Activated naive CD8-positive, alpha-beta T cell treated with anti-CD3 and anti-CD28 coated beads, Interleukin-2, amount 10 ng/mL, durations not matched to agents 7 days and 5 days (primary cell): Measurements from ENCODE around the gene ESPN. TPM values are rescaled to one million over a fixed set of nuclear protein-coding genes. Genes with fewer than 3 reads are reported as not detected.

Experiments used
- ATAC-seq: fragments of 150-1000 bp; cut with Tn5 transposase; one replicate; pipeline ENCODE4 v1.10.0; 2021; ENCODE audit warnings: low read depth, moderate library complexity
- POLR2A ChIA-PET: fragments of 350-600 bp; sonication (Branson Sonifier 250); formaldehyde crosslinking; loops from one replicate; lab custom pipeline; 2021; ENCODE audit warnings: antibody characterized with exemption; lab: Charles Lee
- DNase-seq: peaks from one replicate; pipeline ENCODE4 v3.0.0; 2021
- H3K27ac Mint-ChIP-seq: one replicate; pipeline ENCODE4 v1.8.0; 2022; ENCODE audit warnings: mild to moderate bottlenecking, mixed read lengths
- H3K27me3 Mint-ChIP-seq: one replicate; pipeline ENCODE4 v1.8.0; 2022; ENCODE audit warnings: mild to moderate bottlenecking, moderate library complexity, mixed read lengths
- H3K36me3 Mint-ChIP-seq: one replicate; pipeline ENCODE4 v1.8.0; 2021; ENCODE audit warnings: mild to moderate bottlenecking, mixed read lengths
- H3K4me1 Mint-ChIP-seq: one replicate; pipeline ENCODE4 v1.8.0; 2021; ENCODE audit warnings: mixed read lengths
- H3K4me3 Mint-ChIP-seq: one replicate; pipeline ENCODE4 v1.8.0; 2022; ENCODE audit warnings: mild to moderate bottlenecking, moderate library complexity, mixed read lengths
- H3K9me3 Mint-ChIP-seq: one replicate; pipeline ENCODE4 v1.8.0; 2021; ENCODE audit warnings: mixed read lengths
- total RNA-seq, 2 experiments: library from RNA; stranded (reverse); gene quantifications; one replicate each; pipeline ENCODE4 v1.2.3, GENCODE V29; 2021

Gene ESPN
- total RNA-seq, 2 experiments from 2014 or later, result 1.7 to 2.6 TPM

DNA sequence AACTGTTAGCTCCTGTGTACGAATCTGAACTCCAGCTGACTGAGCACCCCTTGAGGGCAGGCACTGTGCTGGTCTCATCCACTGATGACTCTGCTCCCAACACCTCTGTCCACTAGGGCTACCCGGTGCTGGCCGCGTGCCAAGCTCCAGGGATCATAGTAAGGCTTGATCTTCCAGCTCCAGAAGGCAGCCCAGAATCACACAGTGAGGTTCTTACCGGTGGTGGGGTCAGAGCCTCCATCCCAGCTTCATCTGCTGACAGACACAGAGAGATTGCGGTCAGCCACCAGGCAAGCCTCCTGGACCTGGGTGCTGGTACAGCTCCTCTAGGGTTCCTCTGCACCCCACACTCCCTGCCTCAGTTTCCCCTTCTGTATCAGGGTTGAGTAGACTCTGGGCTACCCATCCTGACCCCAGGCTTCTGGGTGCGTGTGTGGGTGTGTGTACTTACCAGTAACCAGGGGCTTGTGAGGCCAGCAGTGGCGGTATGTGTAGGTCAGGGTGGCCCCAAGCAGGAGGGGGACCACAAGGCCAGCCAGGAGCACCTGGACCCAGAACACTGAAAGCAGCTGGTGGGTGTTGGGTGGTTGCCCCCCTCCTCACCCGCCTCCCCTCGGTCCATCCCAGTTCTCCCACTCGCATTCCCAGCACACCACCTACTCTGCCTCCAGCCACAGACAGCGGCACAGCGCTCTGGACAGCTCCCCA, 38.0 kb downstream of the ESPN start:
- Mint-ChIP-seq H3K27me3 (peaks cover 15% of the 10 kb centered on the region), H3K4me1 (peaks cover 30% of the 10 kb centered on the region), H3K36me3 (peaks cover 12% of the 10 kb centered on the region), H3K9me3 (no peaks in the 10 kb centered on the region), H3K27ac (no peak overlapping the region), H3K4me3 (peak overlapping the region; percentile 58)
- DNase-seq, result no peak
- no peak for ATAC-seq
- POLR2A ChIA-PET, result no interaction called here

DNA sequence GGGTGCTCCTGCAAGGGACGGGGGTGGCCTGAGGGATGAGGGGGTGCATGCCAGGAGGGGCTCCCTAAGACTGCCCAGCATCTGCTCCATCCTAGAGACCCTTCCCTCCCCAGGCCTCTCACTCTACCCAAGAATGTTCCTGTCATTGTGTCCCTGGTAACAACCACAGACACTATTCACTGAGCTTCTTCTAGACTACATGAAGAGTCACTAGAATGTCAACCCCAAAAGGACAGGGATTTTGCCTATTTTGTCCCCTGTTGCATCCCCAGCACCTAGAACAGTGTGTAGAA, 38.5 kb downstream of the ESPN start:
- no peak for ATAC-seq
- POLR2A ChIA-PET, result interaction anchor here (1.1 kb wide), 1 partner anchor 178 kb away, joined by 3 read pairs; no protein-coding TSS in a partner anchor
- H3K4me3 Mint-ChIP-seq, result no peak overlapping the region
- no peak for DNase-seq
- H3K9me3 Mint-ChIP-seq, result no peaks in the 10 kb centered on the region
- H3K36me3 Mint-ChIP-seq, result peaks cover 12% of the 10 kb centered on the region
- peaks cover 30% of the 10 kb centered on the region for H3K4me1 Mint-ChIP-seq
- no peak overlapping the region for H3K27ac Mint-ChIP-seq
- peaks cover 14% of the 10 kb centered on the region for H3K27me3 Mint-ChIP-seq

DNA sequence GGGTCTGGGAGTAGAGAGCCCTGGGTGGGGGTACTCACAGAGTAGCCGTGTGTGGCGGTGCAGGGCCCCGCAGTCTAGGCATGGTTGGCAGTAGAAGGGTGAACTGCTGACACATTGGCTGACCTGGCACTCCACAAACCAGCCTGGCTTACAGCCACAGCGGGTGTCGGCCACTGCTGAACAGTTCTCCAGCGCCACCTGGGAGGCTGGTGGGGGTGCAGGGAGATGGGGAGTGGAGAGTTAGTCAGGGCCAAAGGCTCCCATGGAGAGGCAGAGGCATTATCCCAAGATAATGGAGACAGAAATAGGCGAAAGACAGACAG, 39.9 kb downstream of the ESPN start:
- Mint-ChIP-seq H3K4me3 (peak overlapping the region; percentile 92), H3K27me3 (peaks cover 5% of the 10 kb centered on the region), H3K9me3 (no peaks in the 10 kb centered on the region), H3K27ac (peak overlapping the region; percentile 60), H3K36me3 (peaks cover 12% of the 10 kb centered on the region), H3K4me1 (peaks cover 27% of the 10 kb centered on the region)
- ATAC-seq, result no peak
- POLR2A ChIA-PET, result interaction anchor here (1.2 kb wide), 1 partner anchor 24 kb away, joined by 5 read pairs; no protein-coding TSS in a partner anchor
- no peak for DNase-seq

DNA sequence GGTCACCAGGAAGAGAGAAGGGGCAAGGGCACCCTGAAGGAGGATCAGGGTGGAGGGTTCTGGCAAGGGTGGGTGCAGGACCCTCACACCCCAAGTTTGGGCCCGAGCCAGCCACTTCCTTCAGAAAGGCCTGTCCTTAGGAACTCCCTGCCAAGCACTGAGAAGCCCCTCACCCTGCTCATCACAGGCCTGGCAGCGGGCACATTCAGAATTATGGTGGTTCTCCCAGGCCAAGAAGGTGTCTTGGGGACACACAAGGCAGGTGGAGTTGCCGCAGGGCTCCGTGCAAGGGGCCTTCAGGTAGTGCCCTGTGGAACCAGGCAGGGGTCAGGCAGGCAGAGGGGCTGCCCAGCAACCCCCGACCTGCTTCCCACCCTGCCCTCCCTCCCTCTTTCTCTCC, 40.3 kb downstream of the ESPN start:
- POLR2A ChIA-PET, result interaction anchor here (0.6 to 1.2 kb wide), 2 partner anchors 25 to 42 kb away, joined by 3 to 5 read pairs; no protein-coding TSS in a partner anchor
- Mint-ChIP-seq H3K4me1 (peaks cover 26% of the 10 kb centered on the region), H3K36me3 (peaks cover 12% of the 10 kb centered on the region), H3K27me3 (peaks cover 4% of the 10 kb centered on the region), H3K9me3 (no peaks in the 10 kb centered on the region), H3K4me3 (peak overlapping the region; percentile 92), H3K27ac (peak overlapping the region; percentile 80)
- ATAC-seq (no peak), DNase-seq (no peak)

DNA sequence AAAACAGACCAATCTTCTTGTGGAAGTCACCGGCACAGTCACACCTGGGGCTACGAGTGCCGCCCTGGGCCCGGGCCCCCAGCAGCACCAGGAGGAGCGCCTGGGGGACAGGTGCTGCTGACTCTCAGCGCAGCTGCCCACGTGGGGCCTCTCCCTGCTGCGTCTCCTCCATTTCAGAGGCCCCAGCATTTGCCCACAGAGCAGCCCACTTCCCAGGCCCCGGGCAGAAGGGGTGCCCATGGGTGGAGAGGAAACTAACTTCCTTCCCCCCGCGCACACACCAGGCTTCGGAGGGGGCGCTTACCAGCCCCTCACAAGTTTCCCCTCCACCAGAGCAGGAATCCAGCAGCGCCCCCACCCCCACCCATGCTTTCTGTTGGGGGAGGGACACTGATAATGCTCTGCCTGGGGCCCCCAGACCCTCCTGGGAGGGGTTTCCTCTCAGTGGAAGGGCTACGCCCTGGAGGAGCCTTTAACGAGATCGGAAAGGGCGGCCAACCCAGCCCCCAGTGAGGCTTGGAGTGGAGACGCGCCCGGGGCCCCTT, 41.0 kb downstream of the ESPN start:
- Mint-ChIP-seq H3K27ac (peak overlapping the region; percentile 80), H3K27me3 (no peaks in the 10 kb centered on the region), H3K9me3 (no peaks in the 10 kb centered on the region), H3K4me3 (peak overlapping the region; percentile 92), H3K4me1 (peaks cover 21% of the 10 kb centered on the region), H3K36me3 (peaks cover 12% of the 10 kb centered on the region)
- POLR2A ChIA-PET, result interaction anchor here (0.6 to 1.6 kb wide), 6 partner anchors 17 to 110 kb away, joined by 3 to 5 read pairs (median 3); no protein-coding TSS in a partner anchor
- peak; percentile 63 for DNase-seq
- ATAC-seq, result peak; percentile 51

DNA sequence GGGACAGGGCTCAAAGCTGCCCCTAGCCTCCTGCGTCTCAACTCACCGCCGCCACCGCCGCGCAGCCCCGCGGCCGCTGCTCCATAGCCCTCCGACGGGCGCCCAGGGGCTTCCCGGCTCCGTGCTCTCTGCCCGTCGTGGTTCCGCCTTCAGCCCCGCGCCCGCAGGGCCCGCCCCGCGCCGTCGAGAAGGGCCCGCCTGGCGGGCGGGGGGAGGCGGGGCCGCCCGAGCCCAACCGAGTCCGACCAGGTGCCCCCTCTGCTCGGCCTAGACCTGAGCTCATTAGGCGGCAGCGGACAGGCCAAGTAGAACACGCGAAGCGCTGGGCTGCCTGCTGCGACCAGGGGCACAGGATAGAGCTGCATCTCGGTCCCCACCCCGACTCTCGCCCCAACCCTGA, 41.4 kb downstream of the ESPN start, which contains the start of gene TNFRSF25:
Gene TNFRSF25 (minus strand): TSS at position 151 of the 400 bp plus-strand sequence. CDS start 66 bp downstream, at position 85.
- H3K4me1 Mint-ChIP-seq, result peaks cover 17% of the 10 kb centered on the region
- H3K27ac Mint-ChIP-seq, result peak within 1 kb of the TSS; percentile 80
- peak; percentile 76 for ATAC-seq
- no peaks in the 10 kb centered on the region for H3K9me3 Mint-ChIP-seq
- no peaks in the 10 kb centered on the region for H3K27me3 Mint-ChIP-seq
- POLR2A ChIA-PET, result interaction anchor here (0.9 to 1.6 kb wide), 6 partner anchors 17 to 196 kb away, joined by 3 to 5 read pairs (median 3); no protein-coding TSS in a partner anchor
- peak within 1 kb of the TSS; percentile 92 for H3K4me3 Mint-ChIP-seq
- DNase-seq, result peak; percentile 79
- peaks cover 12% of the 10 kb centered on the region for H3K36me3 Mint-ChIP-seq

DNA sequence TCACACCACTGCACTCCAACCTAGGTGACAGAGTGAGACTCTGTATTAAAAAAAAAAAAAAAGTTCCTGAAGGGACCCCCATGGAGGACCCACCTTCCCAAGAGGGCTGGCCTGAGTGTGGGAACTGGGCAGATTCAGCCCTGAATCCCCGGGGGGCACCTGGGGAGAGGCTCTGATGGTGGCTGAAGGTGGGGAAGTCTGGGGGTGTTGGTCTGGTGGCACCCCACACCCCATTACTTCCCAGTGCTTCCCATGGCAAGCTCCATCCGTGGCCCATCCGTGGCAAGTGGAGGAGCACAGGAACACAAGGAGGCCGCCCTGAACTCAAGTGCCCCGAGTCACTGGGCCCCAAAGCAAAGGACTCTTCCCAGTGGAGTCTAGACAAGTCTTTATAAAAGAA, 42.2 kb downstream of the ESPN start:
- POLR2A ChIA-PET, result interaction anchor here (0.9 to 1.6 kb wide), 6 partner anchors 18 to 197 kb away, joined by 3 to 5 read pairs (median 3); no protein-coding TSS in a partner anchor
- peaks cover 17% of the 10 kb centered on the region for H3K4me1 Mint-ChIP-seq
- peaks cover 12% of the 10 kb centered on the region for H3K36me3 Mint-ChIP-seq
- no peak for DNase-seq
- H3K27ac Mint-ChIP-seq, result peak overlapping the region; percentile 54
- ATAC-seq, result no peak
- no peaks in the 10 kb centered on the region for H3K27me3 Mint-ChIP-seq
- peak overlapping the region; percentile 92 for H3K4me3 Mint-ChIP-seq
- no peaks in the 10 kb centered on the region for H3K9me3 Mint-ChIP-seq

DNA sequence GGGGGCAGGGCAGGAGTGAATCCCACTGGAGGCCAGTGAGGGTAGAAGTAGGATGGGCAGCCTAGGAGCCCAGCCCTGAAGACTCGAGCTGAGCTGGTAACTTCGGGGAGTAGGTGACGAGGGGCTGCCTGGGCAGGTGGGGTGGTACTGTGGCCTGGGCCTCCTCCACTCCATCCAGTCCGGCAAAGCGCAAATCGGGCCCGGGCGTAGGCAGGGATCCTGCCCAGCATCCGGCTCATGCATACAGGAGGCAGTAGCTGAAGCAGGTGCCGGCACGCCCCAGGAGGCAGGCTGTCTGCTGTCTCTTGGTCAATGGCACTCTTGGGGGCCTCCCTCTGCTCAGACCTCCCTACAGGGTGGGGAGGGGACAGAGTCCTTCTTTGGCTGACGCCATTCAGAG, 42.6 kb downstream of the ESPN start:
- H3K36me3 Mint-ChIP-seq, result peaks cover 10% of the 10 kb centered on the region
- no peak for ATAC-seq
- H3K27ac Mint-ChIP-seq, result no peak overlapping the region
- no peaks in the 10 kb centered on the region for H3K9me3 Mint-ChIP-seq
- DNase-seq, result no peak
- H3K4me1 Mint-ChIP-seq, result peaks cover 16% of the 10 kb centered on the region
- H3K4me3 Mint-ChIP-seq, result no peak overlapping the region
- no peaks in the 10 kb centered on the region for H3K27me3 Mint-ChIP-seq
- POLR2A ChIA-PET, result interaction anchor here (1.0 to 1.3 kb wide), 2 partner anchors 21 to 197 kb away, joined by 3 read pairs; no protein-coding TSS in a partner anchor

DNA sequence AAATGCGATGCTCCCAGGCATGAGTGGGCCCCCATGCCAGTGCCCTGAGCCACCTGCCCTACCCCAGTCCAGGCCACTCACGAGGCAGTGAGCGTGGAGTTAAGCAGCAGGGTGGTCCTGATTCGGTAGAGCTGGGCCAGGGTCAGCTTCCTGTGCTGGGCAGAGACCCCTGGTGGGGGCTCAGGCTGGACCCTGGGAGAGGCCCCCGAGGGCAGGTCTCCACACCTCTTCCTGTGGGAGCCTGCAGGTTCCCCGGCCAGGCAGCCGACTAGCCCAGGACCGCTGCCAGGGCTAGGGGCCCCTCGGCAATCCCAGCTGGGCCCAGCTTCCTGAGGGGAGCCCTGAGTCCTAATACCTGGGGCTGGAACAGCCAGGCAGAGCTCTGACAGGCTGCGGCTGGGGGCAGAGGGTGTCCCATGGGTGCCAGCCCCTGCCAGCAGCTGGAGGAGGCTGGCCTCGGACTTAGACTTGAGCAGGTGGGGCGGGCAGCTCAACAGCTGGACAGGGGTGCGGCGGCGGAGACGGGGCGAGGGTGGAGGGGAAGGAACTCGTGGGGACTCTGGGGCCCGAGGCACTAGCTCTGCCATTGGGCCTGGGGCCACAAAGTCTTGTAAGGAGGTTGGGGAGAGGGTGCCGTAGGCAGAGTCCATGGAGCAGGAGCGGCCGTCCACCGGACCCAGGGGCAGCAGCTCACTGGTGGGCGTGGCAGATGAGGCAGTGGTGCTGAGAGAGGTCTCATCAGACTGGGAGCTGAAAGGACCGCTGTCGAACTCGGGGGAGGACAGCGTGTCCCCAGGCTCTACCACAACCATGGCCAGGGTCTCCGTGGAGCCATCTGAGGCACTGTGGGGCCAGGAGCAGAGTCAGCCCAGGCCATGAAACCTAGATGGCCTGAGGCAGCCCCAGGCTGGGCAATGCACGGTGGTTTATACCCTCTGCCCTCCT, 43.4 kb downstream of the ESPN start:
- H3K27me3 Mint-ChIP-seq, result no peaks in the 10 kb centered on the region
- ATAC-seq (no peak), DNase-seq (no peak)
- POLR2A ChIA-PET, result no interaction called here
- H3K9me3 Mint-ChIP-seq, result no peaks in the 10 kb centered on the region
- H3K36me3 Mint-ChIP-seq, result peaks cover 5% of the 10 kb centered on the region
- peaks cover 13% of the 10 kb centered on the region for H3K4me1 Mint-ChIP-seq
- no peak overlapping the region for H3K27ac Mint-ChIP-seq
- no peak overlapping the region for H3K4me3 Mint-ChIP-seq

DNA sequence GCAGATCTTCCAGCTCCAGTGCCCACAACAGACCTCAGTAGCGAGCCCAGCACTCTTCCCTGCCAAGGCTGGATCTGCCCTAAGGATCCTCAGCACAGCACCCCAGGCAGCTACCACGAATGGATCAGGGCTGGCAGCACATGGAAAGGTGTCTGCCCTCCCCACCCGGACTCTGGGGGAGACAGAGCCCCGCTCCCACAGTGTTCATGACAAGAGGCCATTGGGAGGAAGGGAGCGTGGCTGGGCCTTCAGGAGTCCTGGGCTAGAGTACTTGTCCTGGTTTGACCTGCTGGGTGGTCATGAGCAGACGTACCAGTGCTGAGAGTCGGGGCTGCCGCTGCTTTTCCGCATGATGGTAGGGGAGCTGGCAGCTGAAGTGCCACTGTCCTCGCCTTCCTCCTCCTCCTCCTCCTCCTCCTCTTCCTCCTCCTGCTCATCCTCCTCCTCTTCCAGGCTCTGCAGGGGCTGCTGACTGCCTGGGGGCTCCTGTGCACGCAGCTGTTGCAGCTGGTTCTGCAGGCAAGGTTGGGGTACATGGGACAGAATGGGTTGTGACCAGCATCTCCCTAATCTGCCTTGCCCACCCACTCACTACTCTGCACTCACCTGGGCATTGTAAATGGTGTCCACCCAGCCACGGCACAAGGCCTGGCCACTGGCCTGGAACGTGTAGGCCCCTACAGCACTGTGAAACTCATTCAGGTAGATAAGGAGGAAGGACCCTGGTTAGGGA, 44.3 kb downstream of the ESPN start:
- POLR2A ChIA-PET, result no interaction called here
- peaks cover 2% of the 10 kb centered on the region for H3K36me3 Mint-ChIP-seq
- H3K4me1 Mint-ChIP-seq, result peaks cover 11% of the 10 kb centered on the region
- no peaks in the 10 kb centered on the region for H3K27me3 Mint-ChIP-seq
- H3K4me3 Mint-ChIP-seq, result no peak overlapping the region
- ATAC-seq (no peak), DNase-seq (no peak)
- no peak overlapping the region for H3K27ac Mint-ChIP-seq
- H3K9me3 Mint-ChIP-seq, result no peaks in the 10 kb centered on the region

DNA sequence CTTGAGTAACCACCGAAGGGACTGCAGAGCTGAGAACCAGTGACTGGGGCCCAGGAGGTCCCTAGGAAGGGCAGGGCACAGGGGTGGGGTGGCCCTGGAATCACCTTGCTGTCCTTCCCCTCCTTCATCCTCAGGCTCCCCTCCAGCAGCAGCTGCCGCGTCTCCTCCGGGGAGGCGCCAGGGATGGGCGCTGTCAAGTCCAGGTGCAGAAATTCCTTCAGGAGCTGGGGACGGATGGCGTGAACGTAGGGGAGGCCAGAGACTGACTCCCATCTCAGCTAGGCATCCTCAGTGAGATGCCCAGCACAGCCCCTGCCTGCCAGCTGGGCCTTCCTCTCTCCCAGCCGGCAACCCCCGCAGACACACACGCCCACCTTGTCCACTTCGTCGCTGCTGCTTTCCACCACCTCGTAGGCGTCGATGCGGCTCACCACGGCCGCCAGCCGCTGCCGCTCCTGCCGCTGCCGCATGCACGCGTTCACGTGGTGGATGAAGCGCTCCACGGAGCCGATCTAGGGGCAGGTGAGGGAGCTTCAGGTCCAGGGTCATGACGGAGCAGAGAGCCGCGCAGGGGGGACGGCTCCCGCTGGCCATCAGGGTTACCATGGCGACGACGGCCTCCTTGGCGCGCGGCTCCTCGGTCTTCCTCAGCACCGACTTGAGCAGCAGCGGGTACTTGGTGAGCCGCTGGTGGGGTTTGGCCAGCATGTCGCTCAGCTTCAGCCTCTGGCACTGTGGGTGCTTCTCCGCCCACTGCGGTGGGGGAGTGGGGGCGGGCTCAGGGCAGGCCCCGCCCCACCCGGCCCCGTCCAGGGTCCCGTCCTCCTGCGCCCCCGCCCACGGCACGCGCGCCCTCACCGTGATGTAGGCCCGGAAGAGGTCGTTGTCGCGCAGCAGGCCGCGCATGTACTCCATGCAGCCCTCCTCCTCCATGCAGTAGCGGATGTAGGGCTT, 45.8 kb downstream of the ESPN start:
- Mint-ChIP-seq H3K4me1 (peaks cover 3% of the 10 kb centered on the region), H3K4me3 (no peak overlapping the region), H3K27ac (no peak overlapping the region), H3K36me3 (no peaks in the 10 kb centered on the region), H3K27me3 (no peaks in the 10 kb centered on the region), H3K9me3 (no peaks in the 10 kb centered on the region)
- ATAC-seq (no peak), DNase-seq (no peak)
- POLR2A ChIA-PET, result no interaction called here
